KMS-11 (cell line): ENCODE data around the gene TP53AIP1.

Experiments used
- H2AFZ ChIP-seq: fragments of 200-600 bp; sonication (generic); 2 replicates; pipeline ENCODE4 v1.6.1; 2016; ENCODE audit warnings: antibody characterized with exemption, mixed run types, low read depth
- H3K27ac ChIP-seq: fragments of 200-600 bp; sonication (generic); 2 replicates; pipeline ENCODE4 v1.6.1; 2016; ENCODE audit warnings: mild to moderate bottlenecking, mixed run types
- H3K27me3 ChIP-seq: fragments of 200-600 bp; sonication (generic); 2 replicates; pipeline ENCODE4 v1.6.1; 2017; ENCODE audit warnings: mild to moderate bottlenecking, low read depth, mixed run types, moderate library complexity; ENCODE audit not compliant: insufficient read depth
- H3K36me3 ChIP-seq: fragments of 200-600 bp; sonication (generic); 2 replicates; pipeline ENCODE4 v1.6.1; 2017; ENCODE audit warnings: mild to moderate bottlenecking, mixed run types; ENCODE audit not compliant: insufficient read depth
- H3K4me1 ChIP-seq: fragments of 200-600 bp; sonication (generic); 2 replicates; pipeline ENCODE4 v1.6.1; 2016; ENCODE audit warnings: mild to moderate bottlenecking, low read depth, mixed run types; ENCODE audit not compliant: poor library complexity, severe bottlenecking
- H3K4me2 ChIP-seq: fragments of 200-600 bp; sonication (generic); 2 replicates; pipeline ENCODE4 v1.7.0; 2016; ENCODE audit warnings: mild to moderate bottlenecking, mixed run types
- H3K4me3 ChIP-seq: fragments of 200-600 bp; sonication (generic); IDR thresholded peaks from 2 replicates; pipeline ENCODE4 v1.6.1; 2017; ENCODE audit warnings: low read depth, low read length, mixed read lengths; ENCODE audit not compliant: insufficient read depth
- H3K79me2 ChIP-seq: fragments of 200-600 bp; sonication (generic); 2 replicates; pipeline ENCODE4 v1.6.1; 2016; ENCODE audit warnings: low read depth, mixed run types; ENCODE audit not compliant: insufficient read depth
- H3K9ac ChIP-seq: fragments of 200-600 bp; sonication (generic); 2 replicates; pipeline ENCODE4 v1.6.1; 2016; ENCODE audit warnings: mild to moderate bottlenecking, mixed run types
- H4K20me1 ChIP-seq: fragments of 200-600 bp; sonication (generic); 2 replicates; pipeline ENCODE4 v1.6.1; 2016; ENCODE audit warnings: mild to moderate bottlenecking, mixed run types; ENCODE audit not compliant: insufficient read depth
- TF ChIP-seq, protein P1 (sequence below): fragments of 200-600 bp; sonication (generic); conservative IDR thresholded peaks from 2 replicates; pipeline ENCODE4 v1.6.1; 2017; ENCODE audit warnings: low read depth, mild to moderate bottlenecking, antibody characterized with exemption, low read length, moderate library complexity, mixed read lengths

TP53AIP1 gene

GRCh38 chr11:128900468-128900867 lies 42.2 kb downstream of the TP53AIP1 start:
- H3K4me1 ChIP-seq: no peaks in the 10 kb centered on the region
- H3K9ac ChIP-seq: no peak overlapping the region
- no peak overlapping the region for H3K4me2 ChIP-seq
- no peaks in the 10 kb centered on the region for H4K20me1 ChIP-seq
- no peak overlapping the region for H3K27ac ChIP-seq
- no peaks in the 10 kb centered on the region for H3K27me3 ChIP-seq
- H3K4me3 ChIP-seq: no peak overlapping the region
- no peaks in the 10 kb centered on the region for H3K79me2 ChIP-seq
- H3K36me3 ChIP-seq: no peaks in the 10 kb centered on the region
- no peak overlapping the region for H2AFZ ChIP-seq
- TF ChIP-seq, protein P1, sequence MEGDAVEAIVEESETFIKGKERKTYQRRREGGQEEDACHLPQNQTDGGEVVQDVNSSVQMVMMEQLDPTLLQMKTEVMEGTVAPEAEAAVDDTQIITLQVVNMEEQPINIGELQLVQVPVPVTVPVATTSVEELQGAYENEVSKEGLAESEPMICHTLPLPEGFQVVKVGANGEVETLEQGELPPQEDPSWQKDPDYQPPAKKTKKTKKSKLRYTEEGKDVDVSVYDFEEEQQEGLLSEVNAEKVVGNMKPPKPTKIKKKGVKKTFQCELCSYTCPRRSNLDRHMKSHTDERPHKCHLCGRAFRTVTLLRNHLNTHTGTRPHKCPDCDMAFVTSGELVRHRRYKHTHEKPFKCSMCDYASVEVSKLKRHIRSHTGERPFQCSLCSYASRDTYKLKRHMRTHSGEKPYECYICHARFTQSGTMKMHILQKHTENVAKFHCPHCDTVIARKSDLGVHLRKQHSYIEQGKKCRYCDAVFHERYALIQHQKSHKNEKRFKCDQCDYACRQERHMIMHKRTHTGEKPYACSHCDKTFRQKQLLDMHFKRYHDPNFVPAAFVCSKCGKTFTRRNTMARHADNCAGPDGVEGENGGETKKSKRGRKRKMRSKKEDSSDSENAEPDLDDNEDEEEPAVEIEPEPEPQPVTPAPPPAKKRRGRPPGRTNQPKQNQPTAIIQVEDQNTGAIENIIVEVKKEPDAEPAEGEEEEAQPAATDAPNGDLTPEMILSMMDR: no peak

DNA sequence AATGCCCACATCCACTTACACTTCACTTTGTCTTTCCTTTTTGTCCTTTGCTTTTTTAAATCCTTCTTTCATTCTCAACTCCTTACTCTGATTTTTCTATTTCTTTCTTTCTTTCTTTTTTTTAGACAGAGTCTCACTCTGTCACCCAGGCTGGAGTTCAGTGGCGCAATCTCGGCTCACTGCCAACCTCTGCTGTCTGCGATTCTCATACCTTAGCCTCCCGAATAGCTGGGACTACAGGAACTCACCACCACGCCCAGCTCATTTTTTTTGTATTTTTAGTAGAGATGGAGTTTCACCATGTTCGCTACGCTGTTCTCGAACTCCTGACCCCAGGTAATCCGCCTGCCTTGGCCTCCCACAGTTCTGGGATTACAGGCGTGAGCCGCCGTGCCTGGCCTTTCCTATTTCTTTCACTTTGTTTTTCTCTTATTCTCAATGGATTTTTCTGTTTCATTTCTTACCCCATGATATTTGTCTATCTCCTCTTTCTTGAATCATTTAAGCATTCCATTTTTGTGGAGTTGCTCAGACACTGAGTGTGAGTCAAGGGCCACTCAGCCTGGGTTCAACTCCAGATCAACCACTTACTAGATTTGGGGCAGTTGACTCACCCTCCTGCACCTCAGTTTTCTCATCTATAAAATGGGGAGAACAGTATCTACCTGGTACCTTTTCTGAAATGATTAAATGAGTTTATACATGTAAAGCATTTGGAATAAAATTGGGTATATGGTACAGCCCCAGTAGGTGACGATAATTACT lies 43.9 kb downstream of the TP53AIP1 start:
- Histone ChIP-seq H3K4me3 (no peak overlapping the region), H3K36me3 (no peaks in the 10 kb centered on the region), H3K79me2 (no peaks in the 10 kb centered on the region), H3K27ac (no peak overlapping the region), H4K20me1 (no peaks in the 10 kb centered on the region), H2AFZ (no peak overlapping the region), H3K27me3 (no peaks in the 10 kb centered on the region), H3K4me2 (no peak overlapping the region), H3K4me1 (no peaks in the 10 kb centered on the region), H3K9ac (no peak overlapping the region)
- TF ChIP-seq, protein P1: no peak

- Histone ChIP-seq H3K4me2 (no peak overlapping the region), H3K4me3 (no peak overlapping the region), H3K27ac (no peak overlapping the region), H3K4me1 (no peaks in the 10 kb centered on the region), H3K79me2 (no peaks in the 10 kb centered on the region), H3K9ac (no peak overlapping the region), H2AFZ (no peak overlapping the region), H3K27me3 (no peaks in the 10 kb centered on the region), H4K20me1 (no peaks in the 10 kb centered on the region), H3K36me3 (no peaks in the 10 kb centered on the region)
- TF ChIP-seq, protein P1: no peak
Observed at GRCh38 chr11:128897826-128898225, 44.8 kb downstream of the TP53AIP1 start.

DNA sequence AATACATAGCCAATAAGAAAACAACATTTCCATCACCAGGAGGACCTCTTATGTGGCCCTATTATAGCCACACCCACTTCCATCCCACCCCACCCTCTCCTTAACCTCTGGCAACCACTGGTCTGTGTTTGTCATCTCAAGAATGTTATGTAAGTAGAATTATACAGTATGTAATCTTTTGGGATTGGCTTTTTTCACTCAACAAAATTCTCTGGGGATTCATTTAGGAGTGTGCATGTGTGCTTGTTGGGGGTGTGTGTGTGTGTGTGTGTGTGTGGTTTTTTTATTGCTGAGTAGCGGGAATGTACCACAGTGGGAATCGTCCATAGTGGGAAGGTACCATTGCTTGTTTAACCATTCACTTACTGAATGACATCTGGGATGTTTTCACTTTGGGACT lies 46.3 kb downstream of the TP53AIP1 start:
- TF ChIP-seq, protein P1: no peak
- no peak overlapping the region for H3K4me3 ChIP-seq
- H4K20me1 ChIP-seq: no peaks in the 10 kb centered on the region
- H2AFZ ChIP-seq: no peak overlapping the region
- H3K4me2 ChIP-seq: no peak overlapping the region
- no peak overlapping the region for H3K27ac ChIP-seq
- H3K79me2 ChIP-seq: no peaks in the 10 kb centered on the region
- no peak overlapping the region for H3K9ac ChIP-seq
- H3K4me1 ChIP-seq: no peaks in the 10 kb centered on the region
- no peaks in the 10 kb centered on the region for H3K27me3 ChIP-seq
- no peaks in the 10 kb centered on the region for H3K36me3 ChIP-seq
